SK-N-SH treated with all-trans-retinoic acid at 6 μM for 48 hours (cell line): Measurements from ENCODE around the gene PAK6.

Experiments used
- ATAC-seq: fragments of 200-7000 bp; cut with Tn5 transposase; 3 replicates; pipeline ENCODE4 v1.9.1; 2020; ENCODE audit warnings: mild to moderate bottlenecking, moderate library complexity
- ARNTL ChIP-seq: fragments of 450-650 bp; formaldehyde crosslinking; IDR thresholded peaks from 2 replicates; pipeline ENCODE4 v1.5.0; 2020; ENCODE audit warnings: low read depth, mild to moderate bottlenecking, moderate library complexity, borderline replicate concordance
- CSDC2 ChIP-seq: fragments of 250-450 bp; sonication (Bioruptor Pico); IDR thresholded peaks from 2 replicates; pipeline ENCODE4 v1.5.0; 2020; ENCODE audit warnings: mild to moderate bottlenecking, moderate library complexity
- ESRRG ChIP-seq: fragments of 250-450 bp; sonication (Bioruptor Pico); IDR thresholded peaks from 2 replicates; pipeline ENCODE4 v1.6.1; 2021; ENCODE audit warnings: mild to moderate bottlenecking
- GLIS3 ChIP-seq: fragments of 250-450 bp; sonication (Bioruptor Pico); IDR thresholded peaks from 2 replicates; pipeline ENCODE4 v1.5.0; 2020; ENCODE audit warnings: mild to moderate bottlenecking, moderate library complexity
- OSR1 ChIP-seq: fragments of 250-450 bp; sonication (Bioruptor Pico); IDR thresholded peaks from 2 replicates; pipeline ENCODE4 v1.8.0; 2022; ENCODE audit warnings: moderate library complexity, mild to moderate bottlenecking, inconsistent platforms
- POU6F1 ChIP-seq: fragments of 250-450 bp; sonication (Bioruptor Pico); IDR thresholded peaks from 2 replicates; pipeline ENCODE4 v1.8.0; 2021; ENCODE audit warnings: low read depth, mild to moderate bottlenecking, moderate library complexity, borderline replicate concordance
- PPARA ChIP-seq: fragments of 250-450 bp; sonication (Bioruptor Pico); IDR thresholded peaks from 2 replicates; pipeline ENCODE4 v1.5.0; 2020; ENCODE audit warnings: mild to moderate bottlenecking, borderline replicate concordance
- RARB ChIP-seq: fragments of 250-450 bp; sonication (Bioruptor Pico); IDR thresholded peaks from 2 replicates; pipeline ENCODE4 v1.8.0; 2021; ENCODE audit warnings: mild to moderate bottlenecking, moderate library complexity
- TCF4 ChIP-seq: fragments of 250-450 bp; sonication (Bioruptor Pico); IDR thresholded peaks from 2 replicates; pipeline ENCODE4 v1.8.0; 2021; ENCODE audit warnings: mild to moderate bottlenecking, moderate library complexity, borderline replicate concordance
- TOX ChIP-seq: fragments of 250-450 bp; sonication (Bioruptor Pico); IDR thresholded peaks from 2 replicates; pipeline ENCODE4 v1.8.0; 2021; ENCODE audit warnings: mild to moderate bottlenecking, moderate library complexity, borderline replicate concordance
- TSHZ2 ChIP-seq: fragments of 250-450 bp; sonication (Bioruptor Pico); IDR thresholded peaks from 2 replicates; pipeline ENCODE4 v1.5.0; 2020; ENCODE audit warnings: mild to moderate bottlenecking, moderate library complexity
- ZFP3 ChIP-seq: fragments of 250-450 bp; sonication (Bioruptor Pico); IDR thresholded peaks from 2 replicates; pipeline ENCODE4 v1.5.0; 2020; ENCODE audit warnings: mild to moderate bottlenecking, moderate library complexity
- ZFP30 ChIP-seq: fragments of 450-650 bp; formaldehyde crosslinking; IDR thresholded peaks from 2 replicates; pipeline ENCODE4 v1.5.0; 2022; ENCODE audit warnings: mild to moderate bottlenecking, moderate library complexity
- ZNF565 ChIP-seq: fragments of 450-650 bp; formaldehyde crosslinking; conservative IDR thresholded peaks from 2 replicates; pipeline ENCODE4 v1.5.0; 2020; ENCODE audit warnings: low read depth, mild to moderate bottlenecking, moderate library complexity
- ZNF70 ChIP-seq: fragments of 450-650 bp; formaldehyde crosslinking; IDR thresholded peaks from 2 replicates; pipeline ENCODE4 v1.5.0; 2020; ENCODE audit warnings: mild to moderate bottlenecking, moderate library complexity
- TF ChIP-seq, protein P1 (sequence below): fragments of 250-450 bp; sonication (Bioruptor Pico); IDR thresholded peaks from 2 replicates; pipeline ENCODE4 v1.8.0; 2020; ENCODE audit warnings: mild to moderate bottlenecking, moderate library complexity, borderline replicate concordance
- TF ChIP-seq, protein P2 (sequence below): fragments of 250-450 bp; sonication (Bioruptor Pico); IDR thresholded peaks from 2 replicates; pipeline ENCODE4 v1.5.1; 2020; ENCODE audit warnings: low read depth, mild to moderate bottlenecking, moderate library complexity

PAK6 gene

GRCh38 chr15:40251486-40252140 lies 12.8 kb downstream of the PAK6 start:
- no peak for ATAC-seq
- TF ChIP-seq OSR1 (CRISPR knock-in tag) (no peak), ZFP30 (CRISPR knock-in tag) (no peak), ARNTL (CRISPR knock-in tag) (no peak)

GRCh38 chr15:40252141-40252437 lies 13.2 kb downstream of the PAK6 start:
- TF ChIP-seq TCF4 (CRISPR knock-in tag) = no peak
- TF ChIP-seq ESRRG = no peak
- TF ChIP-seq GLIS3 (CRISPR knock-in tag) = no peak
- TF ChIP-seq PPARA (CRISPR knock-in tag) = no peak
- no peak for TF ChIP-seq CSDC2
- TF ChIP-seq POU6F1 = no peak
- no peak for TF ChIP-seq TSHZ2 (CRISPR knock-in tag)
- no peak for ATAC-seq

DNA sequence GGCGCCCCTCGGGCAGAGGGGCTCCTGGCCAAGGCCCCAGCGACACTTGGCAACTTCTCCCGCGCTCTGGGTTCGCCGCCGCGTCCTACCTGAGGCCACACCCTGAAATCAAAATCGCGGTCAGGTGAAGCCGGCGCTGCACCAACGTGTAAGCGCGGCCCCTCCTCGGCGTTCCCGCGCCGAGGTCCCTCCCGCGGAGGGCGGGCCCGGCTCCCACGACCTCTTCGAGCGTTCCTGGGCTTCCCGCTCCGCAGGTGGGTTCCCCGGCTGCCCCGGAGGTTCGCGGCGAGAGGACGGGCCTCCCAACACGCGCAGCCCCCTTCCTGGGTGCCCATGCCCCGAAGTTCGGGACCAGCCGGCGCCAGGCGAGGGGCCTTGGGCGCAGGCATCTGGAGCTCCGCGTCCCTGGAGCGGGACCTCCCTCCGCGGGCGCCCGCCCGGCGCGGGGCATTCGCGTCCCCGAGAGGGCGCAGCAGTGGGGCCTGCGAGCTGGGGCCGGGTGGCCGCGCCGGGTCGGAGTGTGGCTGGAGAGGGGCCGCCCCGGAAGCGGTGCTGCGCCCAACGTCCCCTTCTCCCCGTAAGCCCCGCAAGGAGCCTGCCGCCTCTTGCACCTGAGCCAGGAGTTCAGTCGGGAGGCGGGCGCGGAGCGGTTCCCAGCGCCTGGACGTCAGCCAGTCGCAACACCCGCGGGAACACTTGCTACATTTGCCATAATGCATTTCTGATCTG lies 13.7 kb downstream of the PAK6 start:
- ATAC-seq = peak; percentile 35
- TF ChIP-seq, protein P1, sequence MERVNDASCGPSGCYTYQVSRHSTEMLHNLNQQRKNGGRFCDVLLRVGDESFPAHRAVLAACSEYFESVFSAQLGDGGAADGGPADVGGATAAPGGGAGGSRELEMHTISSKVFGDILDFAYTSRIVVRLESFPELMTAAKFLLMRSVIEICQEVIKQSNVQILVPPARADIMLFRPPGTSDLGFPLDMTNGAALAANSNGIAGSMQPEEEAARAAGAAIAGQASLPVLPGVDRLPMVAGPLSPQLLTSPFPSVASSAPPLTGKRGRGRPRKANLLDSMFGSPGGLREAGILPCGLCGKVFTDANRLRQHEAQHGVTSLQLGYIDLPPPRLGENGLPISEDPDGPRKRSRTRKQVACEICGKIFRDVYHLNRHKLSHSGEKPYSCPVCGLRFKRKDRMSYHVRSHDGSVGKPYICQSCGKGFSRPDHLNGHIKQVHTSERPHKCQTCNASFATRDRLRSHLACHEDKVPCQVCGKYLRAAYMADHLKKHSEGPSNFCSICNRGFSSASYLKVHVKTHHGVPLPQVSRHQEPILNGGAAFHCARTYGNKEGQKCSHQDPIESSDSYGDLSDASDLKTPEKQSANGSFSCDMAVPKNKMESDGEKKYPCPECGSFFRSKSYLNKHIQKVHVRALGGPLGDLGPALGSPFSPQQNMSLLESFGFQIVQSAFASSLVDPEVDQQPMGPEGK (CRISPR knock-in tag) = no peak
- TF ChIP-seq ZNF565 (CRISPR knock-in tag) (no peak), OSR1 (CRISPR knock-in tag) (no peak), ZFP30 (CRISPR knock-in tag) (no peak)

DNA sequence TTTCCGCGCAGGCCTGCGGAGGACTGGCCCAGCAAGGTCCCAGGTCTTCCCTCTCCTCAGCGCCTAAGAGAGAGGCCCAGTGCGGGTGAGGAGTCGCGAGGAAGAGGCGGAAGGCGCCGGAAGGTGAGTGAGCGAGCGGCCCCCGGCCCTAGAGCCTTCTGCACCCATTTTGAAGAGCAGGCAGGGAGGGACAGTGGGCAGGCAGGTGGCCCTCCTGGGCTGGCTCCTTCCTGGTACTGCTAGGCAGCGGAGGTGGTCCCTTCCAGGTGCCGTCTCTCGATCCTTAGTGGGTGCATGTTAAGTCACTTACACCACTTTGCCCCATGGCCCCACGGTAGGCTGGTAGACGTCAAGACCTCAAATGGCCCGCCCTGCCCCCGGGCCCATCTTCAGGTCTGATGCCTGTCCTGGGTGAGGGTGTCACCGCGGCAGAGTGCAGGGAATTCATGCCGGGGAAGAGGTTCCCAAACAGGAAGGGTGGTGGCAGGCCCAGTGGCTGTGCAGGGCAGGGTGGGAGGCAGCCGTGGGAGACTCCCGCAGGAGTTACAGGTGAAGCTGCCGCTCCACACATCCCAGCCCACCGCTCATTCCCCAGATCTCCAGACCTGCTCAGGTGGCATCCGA lies 14.4 kb downstream of the PAK6 start:
- ATAC-seq = peak; percentile 7; the same call in 1 of the 3 replicates
- TF ChIP-seq RARB (CRISPR knock-in tag) (no peak), PPARA (CRISPR knock-in tag) (no peak), OSR1 (CRISPR knock-in tag) (no peak)
- TF ChIP-seq, protein P2, sequence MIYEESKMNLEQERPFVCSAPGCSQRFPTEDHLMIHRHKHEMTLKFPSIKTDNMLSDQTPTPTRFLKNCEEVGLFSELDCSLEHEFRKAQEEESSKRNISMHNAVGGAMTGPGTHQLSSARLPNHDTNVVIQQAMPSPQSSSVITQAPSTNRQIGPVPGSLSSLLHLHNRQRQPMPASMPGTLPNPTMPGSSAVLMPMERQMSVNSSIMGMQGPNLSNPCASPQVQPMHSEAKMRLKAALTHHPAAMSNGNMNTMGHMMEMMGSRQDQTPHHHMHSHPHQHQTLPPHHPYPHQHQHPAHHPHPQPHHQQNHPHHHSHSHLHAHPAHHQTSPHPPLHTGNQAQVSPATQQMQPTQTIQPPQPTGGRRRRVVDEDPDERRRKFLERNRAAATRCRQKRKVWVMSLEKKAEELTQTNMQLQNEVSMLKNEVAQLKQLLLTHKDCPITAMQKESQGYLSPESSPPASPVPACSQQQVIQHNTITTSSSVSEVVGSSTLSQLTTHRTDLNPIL (CRISPR knock-in tag) = no peak

- TF ChIP-seq GLIS3 (CRISPR knock-in tag) (no peak), ESRRG (no peak), PPARA (CRISPR knock-in tag) (no peak), OSR1 (CRISPR knock-in tag) (no peak), ZFP3 (CRISPR knock-in tag) (no peak), CSDC2 (no peak), RARB (CRISPR knock-in tag) (no peak), POU6F1 (no peak), TOX (CRISPR knock-in tag) (no peak), ZFP30 (CRISPR knock-in tag) (no peak), ZNF70 (CRISPR knock-in tag) (no peak)
- TF ChIP-seq, protein P1 (CRISPR knock-in tag) = no peak
- ATAC-seq = no peak
These were observed 15.6 kb downstream of the PAK6 start for GRCh38 chr15:40254452-40254851.
